RWPE1 (cell line): Measurements from ENCODE around the gene SH3RF1.

Source experiments
- CTCF ChIA-PET: fragments of 350-600 bp; sonication (Branson Sonifier 250); formaldehyde crosslinking; extraction: SDS; loops from one replicate; lab custom pipeline; 2021; lab: Yijun Ruan, JAX
- POLR2A ChIA-PET: fragments of 400-600 bp; formaldehyde crosslinking; extraction: SDS; loops from one replicate; lab custom pipeline; 2020; ENCODE audit warnings: antibody characterized with exemption; ENCODE audit not compliant: low non-redundant PET; lab: Yijun Ruan, JAX
- DNase-seq: peaks from one replicate; pipeline ENCODE4 v3.0.0; 2012; ENCODE audit warnings: low spot score
- H3K27ac ChIP-seq: fragments of 450-650 bp; 2 replicates; pipeline ENCODE4 v1.5.1; 2017
- TF ChIP-seq, protein P1 (sequence below): fragments of 450-650 bp; conservative IDR thresholded peaks from 2 replicates; pipeline ENCODE4 v1.5.1; 2017; ENCODE audit warnings: low read depth, mild to moderate bottlenecking

The SH3RF1 gene

DNA sequence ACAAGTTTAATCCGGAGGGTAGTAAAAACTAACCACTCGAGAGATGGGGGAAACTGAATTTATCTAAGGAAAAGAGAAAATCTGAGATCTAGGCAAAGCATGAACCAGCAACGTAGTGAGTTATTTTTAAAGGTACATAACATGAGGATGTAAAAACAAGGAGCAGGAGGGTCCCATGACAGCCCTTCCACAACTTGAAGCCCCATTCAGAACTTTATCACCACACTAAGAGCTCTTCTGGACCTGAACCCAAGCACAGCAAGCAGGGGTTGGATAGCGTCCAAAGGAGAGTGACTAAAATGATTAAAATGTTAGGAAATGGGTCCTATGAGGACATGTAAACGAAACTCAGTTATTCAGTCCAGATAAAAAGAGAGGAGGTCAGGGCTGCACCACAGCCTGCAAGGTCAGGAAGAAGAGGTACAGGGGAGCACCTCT, 16.2 kb downstream of the SH3RF1 start:
- POLR2A ChIA-PET, result no interaction called here
- H3K27ac ChIP-seq, result no peak overlapping the region
- TF ChIP-seq, protein P1, sequence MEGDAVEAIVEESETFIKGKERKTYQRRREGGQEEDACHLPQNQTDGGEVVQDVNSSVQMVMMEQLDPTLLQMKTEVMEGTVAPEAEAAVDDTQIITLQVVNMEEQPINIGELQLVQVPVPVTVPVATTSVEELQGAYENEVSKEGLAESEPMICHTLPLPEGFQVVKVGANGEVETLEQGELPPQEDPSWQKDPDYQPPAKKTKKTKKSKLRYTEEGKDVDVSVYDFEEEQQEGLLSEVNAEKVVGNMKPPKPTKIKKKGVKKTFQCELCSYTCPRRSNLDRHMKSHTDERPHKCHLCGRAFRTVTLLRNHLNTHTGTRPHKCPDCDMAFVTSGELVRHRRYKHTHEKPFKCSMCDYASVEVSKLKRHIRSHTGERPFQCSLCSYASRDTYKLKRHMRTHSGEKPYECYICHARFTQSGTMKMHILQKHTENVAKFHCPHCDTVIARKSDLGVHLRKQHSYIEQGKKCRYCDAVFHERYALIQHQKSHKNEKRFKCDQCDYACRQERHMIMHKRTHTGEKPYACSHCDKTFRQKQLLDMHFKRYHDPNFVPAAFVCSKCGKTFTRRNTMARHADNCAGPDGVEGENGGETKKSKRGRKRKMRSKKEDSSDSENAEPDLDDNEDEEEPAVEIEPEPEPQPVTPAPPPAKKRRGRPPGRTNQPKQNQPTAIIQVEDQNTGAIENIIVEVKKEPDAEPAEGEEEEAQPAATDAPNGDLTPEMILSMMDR, result no peak
- no peak for DNase-seq
- CTCF ChIA-PET, result interaction anchor here (0.6 kb wide), 1 partner anchor 69 kb away, joined by 3 read pairs; no protein-coding TSS in a partner anchor

DNA sequence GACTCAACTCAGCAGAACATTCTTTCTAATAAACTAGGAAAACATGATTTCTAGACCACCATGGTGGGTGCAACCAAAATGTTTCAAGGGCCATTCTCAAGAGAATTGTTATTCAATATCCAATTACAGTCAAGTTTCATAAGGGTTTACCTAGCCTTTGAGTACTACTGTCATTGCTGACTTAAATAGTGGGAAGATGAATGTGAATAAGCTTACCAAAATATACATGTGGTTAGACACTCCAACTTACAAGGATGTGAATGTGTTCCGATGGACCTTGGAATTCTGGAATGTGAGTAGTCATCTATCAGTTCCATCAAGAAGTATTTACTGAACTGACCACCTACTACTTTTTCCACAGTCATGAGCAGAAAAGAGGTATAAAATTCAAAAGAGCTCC, 16.9 kb downstream of the SH3RF1 start:
- TF ChIP-seq, protein P1, result no peak
- H3K27ac ChIP-seq, result no peak overlapping the region
- POLR2A ChIA-PET, result no interaction called here
- no peak for DNase-seq
- CTCF ChIA-PET, result no interaction called here

DNA sequence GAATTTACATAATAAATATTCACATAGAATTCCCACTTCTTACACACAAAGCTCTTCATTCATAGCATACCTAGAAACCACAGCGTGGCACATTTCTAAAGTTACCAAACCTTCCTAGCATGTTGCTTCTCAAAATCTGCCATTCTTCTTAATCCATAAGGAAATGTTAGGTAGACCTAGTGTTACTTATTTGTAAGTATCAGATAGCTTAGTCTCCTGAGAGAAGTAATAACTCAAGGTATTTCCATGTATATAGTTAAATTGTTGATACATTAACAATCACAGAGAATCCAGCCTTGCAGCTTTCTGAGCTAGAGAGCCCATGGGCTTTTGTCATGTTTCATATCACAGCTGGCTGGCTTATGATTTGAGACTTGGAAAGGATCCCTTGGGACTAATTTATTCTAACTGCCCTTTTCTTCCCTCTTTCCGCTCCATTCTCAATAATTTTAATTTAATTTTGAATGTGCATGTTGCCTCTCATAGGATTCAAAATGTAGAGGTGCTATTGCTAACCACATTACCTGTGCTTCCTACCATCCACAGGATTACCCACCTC, 17.6 kb downstream of the SH3RF1 start:
- POLR2A ChIA-PET, result no interaction called here
- CTCF ChIA-PET, result no interaction called here
- H3K27ac ChIP-seq, result no peak overlapping the region
- TF ChIP-seq, protein P1, result no peak
- no peak for DNase-seq

DNA sequence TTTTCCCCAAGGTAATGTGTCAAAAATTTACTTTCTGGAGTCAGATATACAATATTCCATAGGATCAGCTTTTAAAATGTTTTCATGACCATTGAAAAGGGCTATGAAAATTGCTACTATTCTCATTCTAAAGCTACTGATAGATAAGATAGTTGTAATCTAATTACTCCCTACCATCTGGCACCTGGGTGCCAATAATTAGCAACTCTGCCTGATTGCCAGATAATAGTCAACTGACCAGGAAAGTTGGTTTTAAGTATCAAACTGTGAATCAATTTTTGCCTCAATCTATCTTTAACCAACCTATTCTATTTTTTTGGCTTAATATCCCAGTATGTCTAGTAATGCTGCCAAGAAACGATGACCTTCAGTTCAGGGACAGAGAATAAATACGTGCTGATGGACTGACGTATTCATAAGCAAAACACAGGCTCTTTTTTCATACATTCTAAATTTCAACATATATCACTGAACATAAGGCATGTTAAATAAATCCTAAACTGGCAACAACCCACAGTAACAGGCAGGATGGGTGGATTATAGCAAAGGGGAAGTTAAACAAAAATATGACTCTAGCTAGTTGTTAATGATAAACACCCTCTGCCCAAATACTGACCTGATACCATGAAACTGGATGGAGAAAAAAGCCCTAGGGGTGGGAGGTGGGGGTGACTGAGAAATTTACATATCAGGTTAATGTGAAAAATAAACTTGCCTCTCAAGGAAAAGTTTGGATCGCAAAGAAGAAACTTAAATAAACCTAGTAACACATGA, 18.2 kb downstream of the SH3RF1 start:
- TF ChIP-seq, protein P1, result no peak
- ChIA-PET CTCF (no interaction called here), POLR2A (no interaction called here)
- no peak overlapping the region for H3K27ac ChIP-seq
- no peak for DNase-seq

DNA sequence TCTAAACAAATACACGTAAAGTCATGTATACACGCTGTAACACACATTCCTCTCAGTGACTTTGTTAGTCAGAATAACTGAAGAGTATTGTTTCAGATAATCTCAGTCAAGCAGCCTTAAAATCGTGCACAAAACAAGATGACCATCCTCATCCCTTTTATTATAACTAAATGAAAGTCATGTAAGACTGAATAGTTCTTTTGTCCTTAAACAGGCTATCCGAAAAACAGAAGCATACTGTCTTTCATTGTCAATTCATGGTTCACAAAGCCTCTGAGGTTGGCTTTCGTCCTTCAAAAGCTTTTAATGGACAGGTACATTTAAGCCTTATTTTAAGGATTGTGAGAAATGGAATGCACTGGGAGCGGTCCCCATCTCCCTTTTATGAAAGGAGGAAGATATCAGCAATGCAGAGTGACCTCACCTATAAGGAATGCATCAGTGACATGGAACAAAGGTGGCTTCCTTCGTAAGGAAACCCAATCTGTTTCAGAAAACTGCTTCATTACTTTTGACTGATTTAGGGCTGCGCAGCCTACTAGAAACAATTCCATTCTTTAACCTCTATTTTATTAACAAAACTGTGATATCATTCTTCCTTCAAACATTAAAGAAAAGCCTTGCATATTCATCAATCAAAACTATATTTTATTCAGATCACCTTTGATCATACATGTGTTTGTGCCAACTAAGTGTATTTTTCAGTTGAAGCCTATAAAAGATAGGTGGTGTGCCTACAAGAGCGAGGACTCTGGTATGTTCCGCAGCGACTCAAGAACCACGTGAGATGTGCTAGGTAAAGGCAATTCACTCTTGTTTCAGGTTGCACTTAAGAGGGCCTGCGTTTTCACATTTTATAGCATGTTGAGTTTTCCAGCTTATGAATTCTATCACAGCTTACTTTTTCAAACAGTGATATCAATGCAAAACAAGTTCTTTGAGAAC, 19.2 kb downstream of the SH3RF1 start:
- no peak overlapping the region for H3K27ac ChIP-seq
- TF ChIP-seq, protein P1, result no peak
- CTCF ChIA-PET, result no interaction called here
- POLR2A ChIA-PET, result no interaction called here
- DNase-seq, result peak; percentile 51

DNA sequence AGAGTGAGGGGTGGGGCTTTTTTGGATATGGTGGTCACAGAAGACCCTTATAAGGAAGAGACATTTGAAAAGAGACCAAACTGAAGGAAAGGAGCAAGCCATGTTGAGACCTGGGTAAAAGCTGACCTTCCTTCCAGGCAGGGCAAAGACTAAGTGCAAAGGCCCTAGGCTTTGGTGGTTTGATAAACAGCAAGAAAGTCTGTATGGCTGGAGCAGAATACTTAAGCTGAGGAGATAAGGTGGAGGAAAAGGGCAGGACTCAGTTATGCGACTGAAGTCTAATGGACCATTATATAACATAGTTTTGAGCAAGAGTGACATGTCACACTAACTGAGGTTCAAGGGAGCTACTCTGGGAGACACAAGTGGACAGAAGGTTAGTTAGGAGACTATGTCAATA, 20.0 kb downstream of the SH3RF1 start:
- ChIA-PET POLR2A (no interaction called here), CTCF (interaction anchor here (0.7 kb wide), 1 partner anchor 805 kb away, joined by 3 read pairs; no protein-coding TSS in a partner anchor)
- DNase-seq, result no peak
- TF ChIP-seq, protein P1, result no peak
- H3K27ac ChIP-seq, result no peak overlapping the region
